Neural progenitor cell (in vitro differentiated cells): ENCODE results near the gene CRIP2. TPM values are rescaled to one million over a fixed set of nuclear protein-coding genes. Genes with fewer than 3 reads are reported as not detected.

Experiments used
- DNase-seq: peaks from one replicate; pipeline ENCODE4 v3.0.0-alpha.2; 2016; ENCODE audit warnings: low spot score
- H2AFZ ChIP-seq: fragments of 200-600 bp; sonication (generic); replicated peaks from 2 replicates; pipeline ENCODE4 v1.6.1; 2016; ENCODE audit warnings: antibody characterized with exemption
- H3F3A ChIP-seq: fragments of 200-600 bp; sonication (generic); 2 replicates; pipeline ENCODE4 v1.6.1; 2016; ENCODE audit warnings: antibody characterized with exemption, low read depth
- H3K27ac ChIP-seq: fragments of 200-600 bp; sonication (generic); 2 replicates; pipeline ENCODE4 v1.5.1; 2016; ENCODE audit warnings: mild to moderate bottlenecking
- H3K27me3 ChIP-seq: fragments of 200-600 bp; sonication (generic); 2 replicates; pipeline ENCODE4 v1.6.1; 2016; ENCODE audit warnings: mild to moderate bottlenecking, moderate library complexity
- H3K36me3 ChIP-seq: fragments of 200-600 bp; sonication (generic); 2 replicates; pipeline ENCODE4 v1.5.1; 2016
- H3K4me1 ChIP-seq: fragments of 200-600 bp; sonication (generic); 2 replicates; pipeline ENCODE4 v1.6.1; 2016; ENCODE audit warnings: mixed run types
- H3K4me2 ChIP-seq: fragments of 200-600 bp; sonication (generic); 2 replicates; pipeline ENCODE4 v1.6.1; 2016
- H3K4me3 ChIP-seq: fragments of 200-600 bp; sonication (generic); 2 replicates; pipeline ENCODE4 v1.5.1; 2016
- H3K79me2 ChIP-seq: fragments of 200-600 bp; sonication (generic); 2 replicates; pipeline ENCODE4 v1.6.1; 2016; ENCODE audit warnings: low read depth
- H3K9ac ChIP-seq: fragments of 200-600 bp; sonication (generic); 2 replicates; pipeline ENCODE4 v1.6.1; 2016
- H3K9me3 ChIP-seq: fragments of 200-600 bp; sonication (generic); 2 replicates; pipeline ENCODE4 v1.5.1; 2016; ENCODE audit warnings: low read depth
- H4K20me1 ChIP-seq: fragments of 200-600 bp; sonication (generic); 2 replicates; pipeline ENCODE4 v1.6.1; 2016; ENCODE audit warnings: low read depth
- H3K27ac Mint-ChIP-seq: 3 replicates; pipeline ENCODE4 v1.8.0; 2021; ENCODE audit warnings: mixed read lengths
- H3K27me3 Mint-ChIP-seq: 2 replicates; pipeline ENCODE4 v1.8.0; 2022; ENCODE audit warnings: low read depth, mild to moderate bottlenecking, inconsistent platforms, moderate library complexity, mixed read lengths; ENCODE audit not compliant: insufficient read depth
- H3K36me3 Mint-ChIP-seq: 3 replicates; pipeline ENCODE4 v1.8.0; 2021; ENCODE audit warnings: mixed read lengths
- H3K4me1 Mint-ChIP-seq: 3 replicates; pipeline ENCODE4 v1.8.0; 2021; ENCODE audit warnings: mixed read lengths
- H3K4me3 Mint-ChIP-seq: 3 replicates; pipeline ENCODE4 v1.8.0; 2021; ENCODE audit warnings: mild to moderate bottlenecking, moderate library complexity, mixed read lengths
- H3K9me3 Mint-ChIP-seq: 3 replicates; pipeline ENCODE4 v1.8.0; 2020; ENCODE audit warnings: mixed read lengths
- CTCF ChIP-seq: fragments of 200-600 bp; sonication (generic); IDR thresholded peaks from 2 replicates; pipeline ENCODE4 v1.5.1; 2017; ENCODE audit warnings: antibody characterized with exemption, mild to moderate bottlenecking
- EZH2 ChIP-seq: fragments of 200-600 bp; sonication (generic); IDR thresholded peaks from 2 replicates; pipeline ENCODE4 v1.6.1; 2017; ENCODE audit warnings: antibody characterized with exemption, mild to moderate bottlenecking, moderate library complexity
- EZH2phosphoT487 ChIP-seq: fragments of 200-600 bp; sonication (generic); IDR thresholded peaks from 2 replicates; pipeline ENCODE4 v1.6.1; 2017; ENCODE audit warnings: antibody characterized with exemption
- total RNA-seq: library from RNA; depleted of rRNA; stranded (reverse); fragments of >200 nt; gene quantifications from 2 replicates; pipeline ENCODE4 v1.2.3, GENCODE V29; 2015; ENCODE audit warnings: low replicate concordance

CRIP2 gene
- total RNA-seq, 1 donor from 2014 or later: 0.30 TPM

GRCh38 chr14:105430042-105430441 is 44.6 kb upstream of the CRIP2 start:
- H3K27me3 Mint-ChIP-seq: no peaks in the 10 kb centered on the region
- peaks cover 58% of the 10 kb centered on the region for H3K36me3 Mint-ChIP-seq
- Histone ChIP-seq H3K9me3 (no peaks in the 10 kb centered on the region), H3K27ac (no peak overlapping the region), H3K4me3 (no peak overlapping the region), H3K4me2 (no peak overlapping the region), H4K20me1 (peaks cover 71% of the 10 kb centered on the region), H3K79me2 (peaks cover 100% of the 10 kb centered on the region), H3K9ac (no peak overlapping the region), H3K27me3 (no peaks in the 10 kb centered on the region), H3F3A (peaks cover 4% of the 10 kb centered on the region), H3K36me3 (no peaks in the 10 kb centered on the region), H3K4me1 (no peaks in the 10 kb centered on the region), H2AFZ (no peak overlapping the region)
- H3K9me3 Mint-ChIP-seq: peaks cover 39% of the 10 kb centered on the region
- DNase-seq: no peak
- no peaks in the 10 kb centered on the region for H3K4me1 Mint-ChIP-seq
- no peak overlapping the region for H3K27ac Mint-ChIP-seq
- H3K4me3 Mint-ChIP-seq: no peak overlapping the region
- TF ChIP-seq CTCF: no peak
- no peak for TF ChIP-seq EZH2
- TF ChIP-seq EZH2phosphoT487: no peak

- no peaks in the 10 kb centered on the region for H3K27me3 Mint-ChIP-seq
- H3K36me3 Mint-ChIP-seq: peaks cover 56% of the 10 kb centered on the region
- no peaks in the 10 kb centered on the region for H3K4me1 Mint-ChIP-seq
- peaks cover 42% of the 10 kb centered on the region for H3K9me3 Mint-ChIP-seq
- Histone ChIP-seq H3K4me3 (no peak overlapping the region), H3K9me3 (no peaks in the 10 kb centered on the region), H3K27me3 (no peaks in the 10 kb centered on the region), H2AFZ (no peak overlapping the region), H4K20me1 (peaks cover 71% of the 10 kb centered on the region), H3K4me2 (no peak overlapping the region), H3K36me3 (no peaks in the 10 kb centered on the region), H3K79me2 (peaks cover 100% of the 10 kb centered on the region), H3K4me1 (no peaks in the 10 kb centered on the region), H3F3A (peaks cover 4% of the 10 kb centered on the region), H3K27ac (no peak overlapping the region), H3K9ac (no peak overlapping the region)
- H3K4me3 Mint-ChIP-seq: no peak overlapping the region
- TF ChIP-seq EZH2 (no peak), CTCF (no peak)
- no peak overlapping the region for H3K27ac Mint-ChIP-seq
- no peak for DNase-seq
These were observed 44.1 kb upstream of the CRIP2 start for GRCh38 chr14:105430565-105430964.

- Mint-ChIP-seq H3K4me3 (no peak overlapping the region), H3K9me3 (peaks cover 47% of the 10 kb centered on the region), H3K27ac (no peak overlapping the region), H3K36me3 (peaks cover 58% of the 10 kb centered on the region), H3K27me3 (no peaks in the 10 kb centered on the region), H3K4me1 (no peaks in the 10 kb centered on the region)
- no peak overlapping the region for H3K4me2 ChIP-seq
- peaks cover 100% of the 10 kb centered on the region for H3K79me2 ChIP-seq
- H3K4me1 ChIP-seq: no peaks in the 10 kb centered on the region
- no peak for TF ChIP-seq CTCF
- TF ChIP-seq EZH2phosphoT487: no peak
- TF ChIP-seq EZH2: no peak
- H3K27ac ChIP-seq: no peak overlapping the region
- no peaks in the 10 kb centered on the region for H3K27me3 ChIP-seq
- peaks cover 72% of the 10 kb centered on the region for H4K20me1 ChIP-seq
- H3K36me3 ChIP-seq: no peaks in the 10 kb centered on the region
- no peak overlapping the region for H3K9ac ChIP-seq
- no peaks in the 10 kb centered on the region for H3K9me3 ChIP-seq
- no peak for DNase-seq
- H3F3A ChIP-seq: peaks cover 4% of the 10 kb centered on the region
- no peak overlapping the region for H2AFZ ChIP-seq
- no peak overlapping the region for H3K4me3 ChIP-seq
These were observed 43.4 kb upstream of the CRIP2 start for GRCh38 chr14:105431256-105431655.
